Cardiac fibroblast (primary cell): ENCODE measurements around the gene AGPAT2.

Experiments
- DNase-seq, 2 donors: peaks; one replicate each; pipeline versions ENCODE4 v3.0.0 to v3.0.0-alpha.2; 2010; ENCODE audit warnings: low read depth in 2 of 2
- H3K4me3 ChIP-seq, 2 donors: replicated peaks in 1 of 2; 1 replicate in 1 of 2; 2 replicates in 1 of 2; pipeline ENCODE4 v1.5.1; 2011; ENCODE audit warnings: low read depth in 2 of 2, low read length in 2 of 2, mild to moderate bottlenecking in 2 of 2, moderate library complexity in 1 of 2
- TF ChIP-seq, protein P1 (sequence below): IDR thresholded peaks from one replicate; pipeline ENCODE4 v1.5.1; 2011; ENCODE audit warnings: low read depth, mild to moderate bottlenecking, low read length, inconsistent platforms

Gene AGPAT2

DNA sequence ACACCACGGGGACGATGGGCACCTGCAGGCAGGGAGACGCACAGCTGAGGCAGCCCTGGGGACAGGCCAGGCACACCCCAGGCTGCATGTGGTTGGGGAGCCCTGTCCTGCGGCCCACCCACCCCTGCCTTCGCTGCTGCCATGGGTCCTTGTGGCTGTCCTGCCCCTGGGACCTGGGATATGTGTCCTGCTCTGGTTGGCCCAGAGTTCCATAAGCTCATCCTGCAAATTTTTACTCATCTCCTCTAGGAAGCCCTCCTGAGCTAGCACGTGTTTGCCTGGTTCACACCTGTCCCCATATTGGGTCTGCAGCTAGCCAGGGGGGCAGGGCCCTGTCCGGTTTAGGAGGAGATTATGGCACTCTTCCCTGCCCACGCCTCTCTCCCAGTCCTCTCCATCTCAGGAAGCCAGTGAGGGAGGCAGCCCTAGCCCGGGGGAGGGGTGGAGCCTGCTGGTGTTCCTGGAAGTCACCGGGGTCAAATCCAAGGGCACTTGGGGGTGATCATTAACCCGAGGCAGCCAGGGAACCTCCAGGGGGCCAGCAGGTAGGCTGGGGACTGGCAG is 12.4 kb downstream of the AGPAT2 start:
- DNase-seq = peak in 1 of 2 donors; percentile 50
- H3K4me3 ChIP-seq = no peak overlapping the region
- TF ChIP-seq, protein P1, sequence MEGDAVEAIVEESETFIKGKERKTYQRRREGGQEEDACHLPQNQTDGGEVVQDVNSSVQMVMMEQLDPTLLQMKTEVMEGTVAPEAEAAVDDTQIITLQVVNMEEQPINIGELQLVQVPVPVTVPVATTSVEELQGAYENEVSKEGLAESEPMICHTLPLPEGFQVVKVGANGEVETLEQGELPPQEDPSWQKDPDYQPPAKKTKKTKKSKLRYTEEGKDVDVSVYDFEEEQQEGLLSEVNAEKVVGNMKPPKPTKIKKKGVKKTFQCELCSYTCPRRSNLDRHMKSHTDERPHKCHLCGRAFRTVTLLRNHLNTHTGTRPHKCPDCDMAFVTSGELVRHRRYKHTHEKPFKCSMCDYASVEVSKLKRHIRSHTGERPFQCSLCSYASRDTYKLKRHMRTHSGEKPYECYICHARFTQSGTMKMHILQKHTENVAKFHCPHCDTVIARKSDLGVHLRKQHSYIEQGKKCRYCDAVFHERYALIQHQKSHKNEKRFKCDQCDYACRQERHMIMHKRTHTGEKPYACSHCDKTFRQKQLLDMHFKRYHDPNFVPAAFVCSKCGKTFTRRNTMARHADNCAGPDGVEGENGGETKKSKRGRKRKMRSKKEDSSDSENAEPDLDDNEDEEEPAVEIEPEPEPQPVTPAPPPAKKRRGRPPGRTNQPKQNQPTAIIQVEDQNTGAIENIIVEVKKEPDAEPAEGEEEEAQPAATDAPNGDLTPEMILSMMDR = no peak

DNA sequence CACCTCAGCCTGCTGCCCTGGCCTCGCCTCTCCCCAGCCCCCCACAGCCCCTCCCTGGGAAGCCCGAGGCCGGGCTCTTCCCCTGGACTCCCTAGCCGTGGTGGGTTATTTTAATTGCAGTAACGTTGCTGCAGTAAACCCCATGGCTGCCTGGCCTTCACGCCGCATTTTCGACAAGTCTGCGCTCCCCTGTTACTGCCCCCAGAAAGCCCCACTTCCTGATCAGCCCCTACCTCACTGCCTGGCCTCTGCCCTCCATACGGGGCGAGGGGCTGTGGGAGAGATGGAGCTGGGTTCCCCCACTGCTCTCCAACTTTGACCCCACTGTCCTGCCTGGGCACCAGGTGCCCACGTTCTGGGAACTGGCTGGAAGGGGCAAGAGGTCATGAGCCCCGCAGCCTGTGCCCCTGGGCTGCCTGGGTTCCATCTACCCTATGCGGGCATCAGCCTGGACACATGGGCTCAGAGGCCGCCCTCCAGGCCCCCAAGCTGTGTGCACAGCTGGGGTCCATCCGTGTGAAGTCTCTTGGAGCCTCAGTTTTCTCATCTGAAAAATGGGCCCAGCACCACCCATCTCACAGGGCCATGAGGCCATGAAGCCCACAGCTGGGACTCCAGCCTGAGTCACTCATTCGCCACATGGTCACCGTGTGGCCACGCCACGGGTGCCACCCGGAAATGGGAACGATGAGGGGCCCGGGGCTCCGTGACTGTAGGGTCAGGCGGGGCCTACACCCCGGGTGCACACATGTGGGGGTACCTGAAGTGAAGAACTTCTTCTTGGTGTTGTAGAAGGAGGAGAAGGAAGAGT is 13.1 kb downstream of the AGPAT2 start:
- H3K4me3 ChIP-seq = no peak overlapping the region
- DNase-seq = peak in 1 of 2 donors; percentile 43
- TF ChIP-seq, protein P1 = no peak

DNA sequence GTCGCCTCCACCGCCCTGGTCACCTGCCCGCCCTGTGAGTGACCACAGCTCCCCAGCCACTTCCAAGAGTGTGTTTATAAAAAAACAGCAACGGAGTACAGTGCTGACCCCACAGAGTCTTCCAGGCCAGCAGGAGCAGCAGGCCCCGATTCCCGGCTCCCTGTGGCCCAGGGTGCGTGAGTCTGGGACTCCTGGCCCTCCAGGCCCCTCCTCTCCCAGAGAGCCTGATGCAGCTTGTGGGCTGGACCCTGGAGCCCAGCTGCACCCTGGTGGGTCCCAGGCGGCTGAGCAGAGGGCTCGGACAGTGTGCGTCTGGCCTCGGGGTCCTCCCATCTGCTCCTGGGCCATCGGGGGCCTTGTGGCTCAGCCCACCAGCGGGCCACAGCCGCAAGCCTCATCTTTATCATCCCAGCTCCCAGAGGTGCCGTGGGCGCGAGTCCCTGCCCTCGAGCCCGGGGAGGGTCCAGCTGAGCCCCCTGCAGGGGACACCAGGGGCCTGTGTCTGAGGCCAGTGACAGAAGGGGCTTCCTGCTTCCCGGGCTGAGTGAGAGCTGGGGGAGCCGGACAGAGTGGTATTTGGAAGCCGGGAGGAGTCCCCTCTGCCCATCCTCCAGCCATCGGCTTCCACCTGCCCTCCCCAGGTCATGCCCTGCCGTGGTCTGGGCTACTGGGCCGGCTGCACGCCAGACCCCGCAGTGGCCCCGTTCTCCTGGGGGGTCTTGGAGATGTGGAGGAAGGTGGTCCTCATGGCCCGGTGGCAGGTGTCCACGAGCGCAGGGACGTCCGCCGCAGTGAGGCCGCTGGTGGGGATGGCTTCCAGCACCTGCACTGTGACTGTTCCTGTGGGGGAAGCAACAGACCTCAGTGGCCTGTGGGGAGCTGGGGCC is 13.9 kb downstream of the AGPAT2 start:
- H3K4me3 ChIP-seq = no peak overlapping the region
- no peak for DNase-seq
- TF ChIP-seq, protein P1 = no peak

DNA sequence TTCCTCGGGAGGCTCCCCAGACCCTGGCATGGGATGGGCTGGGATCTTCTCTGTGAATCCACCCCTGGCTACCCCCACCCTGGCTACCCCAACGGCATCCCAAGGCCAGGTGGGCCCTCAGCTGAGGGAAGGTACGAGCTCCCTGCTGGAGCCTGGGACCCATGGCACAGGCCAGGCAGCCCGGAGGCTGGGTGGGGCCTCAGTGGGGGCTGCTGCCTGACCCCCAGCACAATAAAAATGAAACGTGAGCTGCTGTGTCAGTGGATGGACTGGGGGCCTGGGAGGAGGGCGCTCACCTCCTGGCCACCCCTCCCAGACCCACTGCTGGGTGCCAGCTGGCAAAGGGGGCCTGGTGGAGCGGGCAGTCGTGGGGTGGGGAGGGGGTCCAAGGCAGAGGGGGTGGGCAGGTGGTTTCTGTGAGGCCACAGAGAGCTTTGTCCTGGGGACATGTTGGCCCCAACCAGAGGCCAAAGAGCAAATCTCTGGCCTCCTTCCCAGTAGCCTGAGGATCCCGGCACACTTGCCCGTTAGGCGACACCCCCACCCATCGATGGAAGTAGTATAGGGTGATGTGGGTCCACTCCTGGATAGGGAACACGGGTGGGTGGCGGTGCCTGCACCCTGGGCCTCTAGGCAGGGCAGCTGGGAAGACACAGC is 14.7 kb downstream of the AGPAT2 start:
- TF ChIP-seq, protein P1 = no peak
- H3K4me3 ChIP-seq = no peak overlapping the region
- no peak for DNase-seq

DNA sequence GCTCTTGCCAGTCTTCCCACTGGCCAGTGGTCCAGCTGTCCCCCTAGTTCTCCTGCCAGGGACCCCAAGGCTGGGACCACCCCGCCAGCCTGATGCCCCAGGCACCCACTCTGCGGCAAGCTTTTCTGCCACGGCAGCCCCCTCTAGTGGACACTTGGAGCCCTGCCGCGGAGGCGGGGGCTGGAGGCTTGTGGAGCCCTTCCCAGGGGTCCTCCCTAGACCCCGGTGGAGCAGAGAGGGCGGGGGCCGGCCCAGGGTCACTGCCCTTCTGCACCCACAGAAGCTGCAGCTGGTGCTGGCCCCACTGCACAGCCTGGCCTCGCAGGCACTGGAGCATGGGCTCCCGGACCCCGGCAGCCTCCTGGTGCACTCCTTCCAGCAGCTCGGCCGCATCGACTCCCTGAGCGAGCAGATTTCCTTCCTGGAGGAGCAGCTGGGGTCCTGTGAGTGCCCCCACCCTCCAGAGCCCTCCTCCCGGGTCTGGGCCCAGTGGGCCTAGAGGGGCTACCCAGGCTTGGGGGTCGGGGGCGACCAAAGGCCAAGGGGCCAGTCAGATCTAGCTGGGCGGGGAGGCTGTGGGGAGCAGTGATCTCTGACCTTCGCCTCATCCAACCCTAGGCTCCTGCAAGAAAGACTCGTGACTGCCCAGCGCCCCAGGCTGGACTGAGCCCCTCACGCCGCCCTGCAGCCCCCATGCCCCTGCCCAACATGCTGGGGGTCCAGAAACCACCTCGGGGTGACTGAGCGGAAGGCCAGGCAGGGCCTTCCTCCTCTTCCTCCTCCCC is 15.4 kb downstream of the AGPAT2 start:
- peak in 1 of 2 donors; percentile 25 for DNase-seq
- TF ChIP-seq, protein P1 = peak; percentile 95
- H3K4me3 ChIP-seq = no peak overlapping the region

DNA sequence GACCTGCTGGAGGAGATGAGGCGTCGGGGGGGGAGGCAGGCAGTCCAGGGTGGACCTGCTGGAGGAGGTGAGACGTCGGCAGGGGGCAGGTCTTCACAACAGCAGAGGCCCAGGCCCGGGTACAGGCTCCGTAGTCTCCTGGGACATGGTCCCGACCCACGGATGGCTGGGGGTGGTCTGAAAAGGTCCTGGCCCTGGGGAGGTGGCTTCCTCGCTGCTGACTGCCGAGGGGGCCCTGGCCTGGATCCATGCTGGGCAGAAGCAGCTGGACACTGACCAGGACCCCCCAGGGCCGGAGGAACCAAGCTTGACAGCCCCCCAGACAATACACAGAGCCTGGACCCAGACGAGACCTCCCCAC is 16.0 kb downstream of the AGPAT2 start:
- H3K4me3 ChIP-seq = no peak overlapping the region
- TF ChIP-seq, protein P1 = no peak
- DNase-seq = no peak
